CD14-positive monocyte (primary cell): ENCODE data around the gene ACP7. TPM values are rescaled to one million over a fixed set of nuclear protein-coding genes. Genes with fewer than 3 reads are reported as not detected.

Experiments
- DNase-seq, 3 donors: peaks; one replicate each; pipeline ENCODE4 v3.0.0-alpha.2; 2011 to 2022
- H2AFZ ChIP-seq: 2 replicates; pipeline ENCODE4 v1.6.0; 2012; ENCODE audit warnings: mild to moderate bottlenecking, low read depth, low read length, inconsistent platforms; ENCODE audit not compliant: insufficient read depth, poor library complexity, severe bottlenecking
- H3K27ac ChIP-seq, 2 donors: 1 replicate in 1 of 2; 2 replicates in 1 of 2; pipeline ENCODE4 v1.5.1; 2012 to 2013; ENCODE audit warnings: low read length in 2 of 2, control low read depth in 1 of 2, inconsistent platforms in 1 of 2, low read depth in 1 of 2, mild to moderate bottlenecking in 1 of 2
- H3K27me3 ChIP-seq, 2 donors: one replicate each; pipeline versions ENCODE4 v1.6.0 to v1.6.1; 2011 to 2013; ENCODE audit warnings: low read length in 2 of 2; ENCODE audit not compliant: control insufficient read depth in 2 of 2, insufficient read depth in 2 of 2
- H3K36me3 ChIP-seq, 2 donors: replicated peaks in 1 of 2; 1 replicate in 1 of 2; 2 replicates in 1 of 2; pipeline versions ENCODE4 v1.5.1 to v1.6.1; 2012 to 2013; ENCODE audit warnings: low read length in 2 of 2, control low read depth in 1 of 2, inconsistent platforms in 1 of 2, mild to moderate bottlenecking in 1 of 2; ENCODE audit not compliant: insufficient read depth in 2 of 2, control insufficient read depth in 1 of 2
- H3K4me1 ChIP-seq, 2 donors: 1 replicate in 1 of 2; 2 replicates in 1 of 2; pipeline versions ENCODE4 v1.5.1 to v1.6.1; 2012 to 2013; ENCODE audit warnings: low read length in 2 of 2, control low read depth in 1 of 2, inconsistent platforms in 1 of 2, mild to moderate bottlenecking in 1 of 2, moderate library complexity in 1 of 2; ENCODE audit not compliant: insufficient read depth in 2 of 2, control insufficient read depth in 1 of 2
- H3K4me2 ChIP-seq: replicated peaks from 2 replicates; pipeline ENCODE3; 2012; ENCODE audit warnings: low read length, moderate library complexity, mild to moderate bottlenecking; ENCODE audit not compliant: poor library complexity, severe bottlenecking; ENCODE audit errors: extremely low read depth
- H3K4me3 ChIP-seq, 3 experiments: fragments of 200-600 bp in 1 of 3; sonication (generic) in 1 of 3; replicated peaks in 1 of 3; 1 replicate in 2 of 3; 2 replicates in 1 of 3; pipeline ENCODE4 v1.5.1; 2011 to 2013; ENCODE audit warnings: low read length in 3 of 3, mild to moderate bottlenecking in 3 of 3, control low read depth in 2 of 3, low read depth in 2 of 3, inconsistent platforms in 1 of 3, moderate library complexity in 1 of 3
- H3K79me2 ChIP-seq: 2 replicates; pipeline ENCODE4 v1.6.0; 2012; ENCODE audit warnings: mild to moderate bottlenecking, control low read depth, inconsistent platforms, low read length, moderate library complexity; ENCODE audit not compliant: insufficient read depth
- H3K9ac ChIP-seq: 2 replicates; pipeline ENCODE4 v1.6.0; 2017; ENCODE audit warnings: low read length, mild to moderate bottlenecking; ENCODE audit not compliant: insufficient read depth, poor library complexity, severe bottlenecking
- H3K9me3 ChIP-seq, 2 donors: replicated peaks in 1 of 2; 1 replicate in 1 of 2; 2 replicates in 1 of 2; pipeline versions ENCODE4 v1.5.1 to v1.6.1; 2012 to 2013; ENCODE audit warnings: low read length in 2 of 2, control low read depth in 1 of 2; ENCODE audit not compliant: control insufficient read depth in 1 of 2, insufficient read depth in 1 of 2
- H4K20me1 ChIP-seq: 2 replicates; pipeline ENCODE4 v1.6.0; 2012; ENCODE audit warnings: mild to moderate bottlenecking, low read length, control low read depth, moderate library complexity; ENCODE audit not compliant: insufficient read depth
- H3K27ac Mint-ChIP-seq, 7 donors: one replicate each; pipeline ENCODE4 v1.8.0; 2020; ENCODE audit warnings: mild to moderate bottlenecking in 7 of 7, mixed read lengths in 7 of 7, moderate library complexity in 6 of 7, inconsistent platforms in 2 of 7
- H3K27me3 Mint-ChIP-seq, 3 donors: one replicate each; pipeline ENCODE4 v1.8.0; 2021 to 2022; ENCODE audit warnings: low read depth in 3 of 3, mild to moderate bottlenecking in 3 of 3, mixed read lengths in 3 of 3, moderate library complexity in 3 of 3, inconsistent platforms in 1 of 3
- H3K36me3 Mint-ChIP-seq, 2 donors: one replicate each; pipeline ENCODE4 v1.8.0; 2020; ENCODE audit warnings: mixed read lengths in 2 of 2, inconsistent platforms in 1 of 2, mild to moderate bottlenecking in 1 of 2
- H3K4me1 Mint-ChIP-seq: one replicate; pipeline ENCODE4 v1.8.0; 2020; ENCODE audit warnings: mild to moderate bottlenecking, mixed read lengths
- H3K4me3 Mint-ChIP-seq, 2 donors: one replicate each; pipeline ENCODE4 v1.8.0; 2020; ENCODE audit warnings: mild to moderate bottlenecking in 2 of 2, mixed read lengths in 2 of 2, moderate library complexity in 1 of 2
- H3K9me3 Mint-ChIP-seq, 7 donors: one replicate each; pipeline ENCODE4 v1.8.0; 2020 to 2022; ENCODE audit warnings: mixed read lengths in 7 of 7, mild to moderate bottlenecking in 6 of 7, moderate library complexity in 6 of 7, inconsistent platforms in 2 of 7
- WGBS: methylation state at CpG from one replicate; pipeline ENCODE4 v1.1.5; 2013; ENCODE audit warnings: missing lambda C conversion rate; ENCODE audit not compliant: insufficient coverage; 5-methylcytosine and 5-hydroxymethylcytosine counted together
- intact Hi-C, 2 donors: fragments of 100-400 bp; cut with micrococcal nuclease; formaldehyde crosslinking; loops; one replicate each; pipeline versions ENCODE4 v1.15.0 to v1.15.1; 2023
- polyA plus RNA-seq, 3 donors: library from polyadenylated mRNA; depleted of rRNA in 1 of 3; unstranded in 2 of 3; stranded (reverse) in 1 of 3; fragments of 300-500 nt in 2 of 3; fragments of >200 nt in 1 of 3; fragmentation: Illumina TruSeq in 2 of 3; gene quantifications; 1 replicate in 2 of 3; 2 replicates in 1 of 3; pipeline ENCODE4 v1.2.3, GENCODE V29; 2012 to 2021
- TF ChIP-seq, protein P1 (sequence below): fragments of 200-600 bp; IDR thresholded peaks from one replicate; pipeline ENCODE4 v1.8.0; 2022; ENCODE audit warnings: antibody characterized with exemption, mild to moderate bottlenecking

Gene ACP7
- polyA plus RNA-seq, 3 donors = not detected

DNA sequence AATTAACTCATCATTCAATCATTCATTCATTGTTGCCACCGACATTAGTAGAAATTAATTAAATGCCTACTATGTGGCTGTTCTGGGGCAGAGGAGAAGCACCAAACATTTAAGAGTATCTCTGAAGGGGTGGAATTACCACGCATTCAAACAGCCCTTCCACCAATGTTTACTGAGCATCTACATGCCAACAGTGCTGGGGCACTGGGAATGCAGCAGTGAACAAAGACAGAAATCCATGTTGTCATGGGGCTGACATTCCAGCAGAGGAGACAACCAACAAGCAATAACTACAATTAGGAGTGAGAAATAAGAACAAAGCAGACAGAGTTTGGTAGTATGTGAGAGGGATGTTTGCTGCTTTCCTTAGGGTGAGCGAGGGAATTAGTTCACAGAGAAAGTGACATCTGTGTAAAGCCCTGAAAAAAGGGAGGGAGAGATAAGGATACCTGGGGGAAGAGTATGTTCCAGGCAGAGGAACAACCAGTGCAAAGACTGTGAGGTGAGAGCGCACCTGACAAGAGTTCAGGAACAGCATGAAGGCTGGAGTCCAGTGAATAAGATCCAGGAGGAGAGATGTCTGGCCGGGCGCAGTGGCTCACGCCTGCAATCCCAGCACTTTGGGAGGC is 40.1 kb downstream of the ACP7 start:
- peaks cover 12 to 13% of the 10 kb centered on the region in 2 donors for H3K4me1 ChIP-seq
- no peak overlapping the region for H2AFZ ChIP-seq
- no peak overlapping the region for H3K4me3 Mint-ChIP-seq
- H3K27me3 Mint-ChIP-seq = peaks cover 0 to 9% (median 5%) of the 10 kb centered on the region in 3 donors
- no peaks in the 10 kb centered on the region for H3K9me3 ChIP-seq
- DNase-seq = no peak
- TF ChIP-seq, protein P1, sequence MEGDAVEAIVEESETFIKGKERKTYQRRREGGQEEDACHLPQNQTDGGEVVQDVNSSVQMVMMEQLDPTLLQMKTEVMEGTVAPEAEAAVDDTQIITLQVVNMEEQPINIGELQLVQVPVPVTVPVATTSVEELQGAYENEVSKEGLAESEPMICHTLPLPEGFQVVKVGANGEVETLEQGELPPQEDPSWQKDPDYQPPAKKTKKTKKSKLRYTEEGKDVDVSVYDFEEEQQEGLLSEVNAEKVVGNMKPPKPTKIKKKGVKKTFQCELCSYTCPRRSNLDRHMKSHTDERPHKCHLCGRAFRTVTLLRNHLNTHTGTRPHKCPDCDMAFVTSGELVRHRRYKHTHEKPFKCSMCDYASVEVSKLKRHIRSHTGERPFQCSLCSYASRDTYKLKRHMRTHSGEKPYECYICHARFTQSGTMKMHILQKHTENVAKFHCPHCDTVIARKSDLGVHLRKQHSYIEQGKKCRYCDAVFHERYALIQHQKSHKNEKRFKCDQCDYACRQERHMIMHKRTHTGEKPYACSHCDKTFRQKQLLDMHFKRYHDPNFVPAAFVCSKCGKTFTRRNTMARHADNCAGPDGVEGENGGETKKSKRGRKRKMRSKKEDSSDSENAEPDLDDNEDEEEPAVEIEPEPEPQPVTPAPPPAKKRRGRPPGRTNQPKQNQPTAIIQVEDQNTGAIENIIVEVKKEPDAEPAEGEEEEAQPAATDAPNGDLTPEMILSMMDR = no peak
- H3K36me3 Mint-ChIP-seq = peaks cover 0 to 3% of the 10 kb centered on the region in 2 donors
- H3K9me3 Mint-ChIP-seq = no peaks in the 10 kb centered on the region
- peaks cover 25% of the 10 kb centered on the region for H3K4me1 Mint-ChIP-seq
- H3K9ac ChIP-seq = no peak overlapping the region
- peak overlapping the region in 1 of 7 donors; percentile 1 for H3K27ac Mint-ChIP-seq
- peaks cover 36% of the 10 kb centered on the region for H3K79me2 ChIP-seq
- H3K36me3 ChIP-seq = no peaks in the 10 kb centered on the region
- H3K4me3 ChIP-seq = no peak overlapping the region
- no peak overlapping the region for H3K4me2 ChIP-seq
- peaks cover 11% of the 10 kb centered on the region for H4K20me1 ChIP-seq
- intact Hi-C loops = loop anchor here (5.0 kb wide), 3 partner anchors 63 to 218 kb away; partner anchors contain the start of gene SAMD4B (in 1 of the 2)
- 92% methylated on average over 2 of the region's 7 CpGs for WGBS
- H3K27me3 ChIP-seq = peaks cover 0 to 4% of the 10 kb centered on the region in 2 donors
- no peak overlapping the region for H3K27ac ChIP-seq

DNA sequence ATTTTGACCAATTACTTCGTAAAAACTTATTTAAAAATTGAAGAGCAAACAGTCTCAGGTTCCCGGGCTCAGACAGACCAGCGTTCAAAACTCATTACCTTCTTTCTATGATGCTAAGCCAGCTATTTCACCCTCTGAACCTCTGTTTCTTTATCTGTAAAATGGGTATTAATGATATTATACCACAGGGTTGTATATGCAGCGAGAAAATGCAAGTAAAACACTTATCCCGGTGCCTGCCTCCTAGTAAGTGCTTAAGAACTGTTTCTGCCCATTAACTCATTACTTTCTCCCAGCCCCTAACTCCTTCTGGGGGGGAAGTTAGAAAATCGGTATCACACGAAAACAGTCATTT is 41.0 kb downstream of the ACP7 start:
- Histone ChIP-seq H2AFZ (peak overlapping the region; percentile 97), H3K9me3 (no peaks in the 10 kb centered on the region), H3K9ac (peak overlapping the region; percentile 69), H3K79me2 (peaks cover 39% of the 10 kb centered on the region), H3K27ac (peak overlapping the region in 1 of 2 donors; percentile 54), H3K4me3 (peak overlapping the region; percentile 64 to 94 (median 87)), H4K20me1 (peaks cover 11% of the 10 kb centered on the region), H3K27me3 (peaks cover 0 to 4% of the 10 kb centered on the region in 2 donors), H3K4me2 (peak overlapping the region; percentile 93), H3K4me1 (peaks cover 12 to 13% of the 10 kb centered on the region in 2 donors), H3K36me3 (no peaks in the 10 kb centered on the region)
- peaks cover 0 to 5% (median 5%) of the 10 kb centered on the region in 3 donors for H3K27me3 Mint-ChIP-seq
- peak overlapping the region; percentile 82 to 96 (median 90) for H3K27ac Mint-ChIP-seq
- no peak for DNase-seq
- no peaks in the 10 kb centered on the region for H3K9me3 Mint-ChIP-seq
- H3K36me3 Mint-ChIP-seq = peaks cover 0 to 3% of the 10 kb centered on the region in 2 donors
- peaks cover 25% of the 10 kb centered on the region for H3K4me1 Mint-ChIP-seq
- no CpG with 5 or more reads among the region's 7 CpGs for WGBS
- intact Hi-C loops = loop anchor here in 1 of 2 donors (5.0 kb wide), 1 partner anchor 417 kb away; the partner anchor contains the start of gene EID2
- TF ChIP-seq, protein P1 = no peak
- H3K4me3 Mint-ChIP-seq = peak overlapping the region; percentile 95 to 98
